Measurements from ENCODE around the gene OR52L1.

DNA sequence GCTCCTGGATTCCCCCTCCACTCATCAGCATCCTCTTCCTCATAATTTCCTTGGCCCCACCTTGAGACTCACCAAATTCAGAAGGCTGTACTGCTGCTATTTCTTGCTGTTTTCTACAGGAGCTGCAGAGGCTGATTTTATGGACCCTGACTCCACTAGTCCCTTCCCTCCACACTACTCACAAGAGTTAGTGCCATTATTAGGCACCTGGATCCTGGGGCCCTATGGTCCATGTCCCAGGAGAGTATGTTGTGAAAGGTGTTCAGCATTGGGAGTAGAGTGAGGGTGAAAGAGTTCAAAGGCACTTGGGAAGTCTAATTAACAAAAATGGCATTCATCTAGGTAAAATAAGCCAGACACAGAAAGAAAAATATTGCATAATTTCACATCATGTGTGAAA is 20.1 kb upstream of the OR52L1 start, which contains the start of gene OR56A4:
- no peak for TF ChIP-seq EZH2 (IDR thresholded peaks at IDR 0.05; ENCODE audit: low read length)
- TF ChIP-seq, protein P1, sequence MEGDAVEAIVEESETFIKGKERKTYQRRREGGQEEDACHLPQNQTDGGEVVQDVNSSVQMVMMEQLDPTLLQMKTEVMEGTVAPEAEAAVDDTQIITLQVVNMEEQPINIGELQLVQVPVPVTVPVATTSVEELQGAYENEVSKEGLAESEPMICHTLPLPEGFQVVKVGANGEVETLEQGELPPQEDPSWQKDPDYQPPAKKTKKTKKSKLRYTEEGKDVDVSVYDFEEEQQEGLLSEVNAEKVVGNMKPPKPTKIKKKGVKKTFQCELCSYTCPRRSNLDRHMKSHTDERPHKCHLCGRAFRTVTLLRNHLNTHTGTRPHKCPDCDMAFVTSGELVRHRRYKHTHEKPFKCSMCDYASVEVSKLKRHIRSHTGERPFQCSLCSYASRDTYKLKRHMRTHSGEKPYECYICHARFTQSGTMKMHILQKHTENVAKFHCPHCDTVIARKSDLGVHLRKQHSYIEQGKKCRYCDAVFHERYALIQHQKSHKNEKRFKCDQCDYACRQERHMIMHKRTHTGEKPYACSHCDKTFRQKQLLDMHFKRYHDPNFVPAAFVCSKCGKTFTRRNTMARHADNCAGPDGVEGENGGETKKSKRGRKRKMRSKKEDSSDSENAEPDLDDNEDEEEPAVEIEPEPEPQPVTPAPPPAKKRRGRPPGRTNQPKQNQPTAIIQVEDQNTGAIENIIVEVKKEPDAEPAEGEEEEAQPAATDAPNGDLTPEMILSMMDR (optimal IDR thresholded peaks at IDR 0.05 in 1 of 3, IDR thresholded peaks at IDR 0.05 in 1 of 3, conservative IDR thresholded peaks at IDR 0.05 in 1 of 3; ENCODE audit: extremely low read depth in 1 of 3, insufficient read depth in 2 of 3, low read length in 3 of 3) = no peak
